ENCODE results near the gene KRTAP10-6. TPM values are rescaled to one million over a fixed set of nuclear protein-coding genes. Genes with fewer than 3 reads are reported as not detected.
A peak's percentile ranks its signal among the peaks of the same experiment; 100 is the strongest.

KRTAP10-6 gene
- total and polyA plus RNA-seq, 2 of the 8 experiments (the other 6 are each of a cell fraction or from before 2014, with no cell fraction given) = 0.12 TPM; not detected in 1

DNA sequence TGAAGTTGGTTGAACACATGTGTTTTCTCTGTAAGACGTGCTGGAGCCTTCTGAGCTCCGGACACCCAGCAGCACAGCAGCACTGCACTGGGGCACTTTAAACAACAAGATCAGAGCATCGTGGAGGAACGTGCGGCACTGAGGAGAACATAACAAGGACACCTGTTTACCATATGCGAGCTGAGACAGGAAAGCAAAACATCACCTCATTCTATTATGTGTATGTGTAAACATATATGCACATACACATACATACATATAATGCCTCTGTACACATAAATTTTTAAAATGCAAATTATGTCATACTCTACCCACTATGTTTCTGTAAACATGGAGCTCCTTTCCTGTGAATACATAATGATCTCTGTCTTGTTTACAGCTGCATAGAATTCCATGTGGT is 3.2 kb upstream of the KRTAP10-6 start:
- FAIRE-seq (no peak), DNase-seq (ENCODE audit: low read depth in 1 of 2, low spot score in 2 of 2) (peak in 1 of 2 experiments; percentile 37)
- Histone ChIP-seq H2BK5ac (ENCODE audit: low read depth, low read length) (peak overlapping the region; percentile 72; the same call in 1 of the 2 replicates), H3K27ac (ENCODE audit: low read depth, low read length) (no peak overlapping the region), H3K23me2 (ENCODE audit: low read depth, low read length) (0 out of 2 replicates have a peak, but pooled peaks cover 4% of the 10 kb centered on the region), H4K20me1 (replicated peaks in 1 of 2; ENCODE audit: control insufficient read depth in 1 of 2, insufficient read depth in 2 of 2, low read length in 2 of 2) (no peaks in the 10 kb centered on the region), H3K23ac (ENCODE audit: insufficient read length) (no peak overlapping the region), H2AFZ (ENCODE audit: low read length) (no peak overlapping the region), H3K4ac (replicated peaks; ENCODE audit: insufficient read length, low read depth, low read length) (peak overlapping the region; percentile 96), H3K14ac (ENCODE audit: insufficient read length) (no peak overlapping the region), H3K18ac (ENCODE audit: extremely low read depth, low read length) (no peak overlapping the region), H2AK5ac (ENCODE audit: low read depth, low read length) (peak overlapping the region; percentile 75; the same call in 1 of the 2 replicates), H4K91ac (replicated peaks; ENCODE audit: insufficient read length, low read length) (peak overlapping the region; percentile 88), H4K5ac (ENCODE audit: insufficient read length, low read depth, low read length) (peak overlapping the region; percentile 12), H3K27me3 (replicated peaks in 1 of 4; ENCODE audit: control insufficient read depth in 3 of 4, extremely low read depth in 1 of 4, insufficient read depth in 3 of 4, low read length in 3 of 4) (no peaks in the 10 kb centered on the region), H3K79me2 (ENCODE audit: control insufficient read depth in 1 of 2, insufficient read depth in 2 of 2, low read length in 2 of 2) (no peaks in the 10 kb centered on the region), H2BK15ac (ENCODE audit: low read length) (0 out of 2 replicates have a peak overlapping the region, but pooled peaks have one; percentile 5), H3K9ac (replicated peaks in 1 of 4; ENCODE audit: extremely low read depth in 1 of 4, low read depth in 3 of 4, low read length in 3 of 4) (no peak overlapping the region), H3K79me1 (ENCODE audit: low read depth, low read length) (no peaks in the 10 kb centered on the region), H3K56ac (replicated peaks; ENCODE audit: insufficient read length, low read depth, low read length) (no peak overlapping the region), H4K8ac (ENCODE audit: extremely low read depth, insufficient read depth, low read length) (no peak overlapping the region), H3K4me2 (ENCODE audit: insufficient read depth in 1 of 2, low read depth in 2 of 2, low read length in 2 of 2) (no peak overlapping the region), H2BK120ac (replicated peaks; ENCODE audit: low read depth, low read length) (peak overlapping the region; percentile 96), H2BK12ac (ENCODE audit: low read depth, low read length) (0 out of 2 replicates have a peak overlapping the region, but pooled peaks have one; percentile 96), H2BK20ac (ENCODE audit: low read length) (peak overlapping the region; percentile 94), H3K9me3 (ENCODE audit: insufficient read depth in 2 of 2, low read depth in 1 of 2, low read length in 1 of 2) (no peaks in the 10 kb centered on the region), H3K4me1 (replicated peaks in 1 of 4; ENCODE audit: control insufficient read depth in 3 of 4, insufficient read depth in 4 of 4, low read length in 3 of 4) (peaks cover 2 to 20% (median 10%) of the 10 kb centered on the region in 4 experiments), H3K36me3 (ENCODE audit: control insufficient read depth in 2 of 4, insufficient read depth in 4 of 4, low read length in 3 of 4) (no peaks in the 10 kb centered on the region), H3K4me3 (ENCODE audit: extremely low read depth in 1 of 4, insufficient read depth in 2 of 4, low read depth in 3 of 4, low read length in 4 of 4) (no peak overlapping the region)
- ChIA-PET POLR2A (ENCODE audit: partially characterized antibody) (interaction anchor here (0.8 kb wide), 1 partner anchor 78 kb away, joined by 3 read pairs; no protein-coding TSS in a partner anchor), CTCF (ENCODE audit: partially characterized antibody) (interaction anchor here (0.8 to 1.4 kb wide), 4 partner anchors 15 to 198 kb away, joined by 3 to 5 read pairs (median 4); partner anchors contain the start of gene KRTAP10-5)
- TF ChIP-seq KDM4A (IDR thresholded peaks at IDR 0.05; ENCODE audit: low read depth, low read length, severe bottlenecking) (no peak), ASH2L (IDR thresholded peaks at IDR 0.05; ENCODE audit: low read length) (no peak), SP4 (IDR thresholded peaks at IDR 0.05; ENCODE audit: low read length) (no peak), CHD2 (IDR thresholded peaks at IDR 0.05; ENCODE audit: low read length) (no peak), SAP30 (IDR thresholded peaks at IDR 0.05; ENCODE audit: insufficient read depth, insufficient replicate concordance, low read length) (no peak), TAF1 (IDR thresholded peaks at IDR 0.05; ENCODE audit: low read depth, low read length) (no peak), TBP (IDR thresholded peaks at IDR 0.05; ENCODE audit: low read depth, low read length) (no peak)
- TF ChIP-seq, protein P1, sequence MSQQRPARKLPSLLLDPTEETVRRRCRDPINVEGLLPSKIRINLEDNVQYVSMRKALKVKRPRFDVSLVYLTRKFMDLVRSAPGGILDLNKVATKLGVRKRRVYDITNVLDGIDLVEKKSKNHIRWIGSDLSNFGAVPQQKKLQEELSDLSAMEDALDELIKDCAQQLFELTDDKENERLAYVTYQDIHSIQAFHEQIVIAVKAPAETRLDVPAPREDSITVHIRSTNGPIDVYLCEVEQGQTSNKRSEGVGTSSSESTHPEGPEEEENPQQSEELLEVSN (IDR thresholded peaks at IDR 0.05) = no peak
- TF ChIP-seq, protein P2, sequence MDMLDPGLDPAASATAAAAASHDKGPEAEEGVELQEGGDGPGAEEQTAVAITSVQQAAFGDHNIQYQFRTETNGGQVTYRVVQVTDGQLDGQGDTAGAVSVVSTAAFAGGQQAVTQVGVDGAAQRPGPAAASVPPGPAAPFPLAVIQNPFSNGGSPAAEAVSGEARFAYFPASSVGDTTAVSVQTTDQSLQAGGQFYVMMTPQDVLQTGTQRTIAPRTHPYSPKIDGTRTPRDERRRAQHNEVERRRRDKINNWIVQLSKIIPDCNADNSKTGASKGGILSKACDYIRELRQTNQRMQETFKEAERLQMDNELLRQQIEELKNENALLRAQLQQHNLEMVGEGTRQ (IDR thresholded peaks at IDR 0.05; ENCODE audit: low read length) = no peak
- WGBS, 2 experiments (ENCODE audit: extremely low coverage in 1 of 2, insufficient coverage in 1 of 2, insufficient read length in 1 of 2, insufficient replicate concordance in 2 of 2, low coverage in 1 of 2, low lambda C conversion rate in 2 of 2, missing lambda C conversion rate in 1 of 2) = 89% methylated on average over 6 of the region's 6 CpGs; no CpG with 5 or more reads in 1 of the 2 experiments
